ENCODE measurements around the gene PRR3. TPM values are rescaled to one million over a fixed set of nuclear protein-coding genes. Genes with fewer than 3 reads are reported as not detected.

PRR3 gene
- total RNA-seq, 4 donors from 2014 or later = 4.5 to 14.0 (median 8.5) TPM

- 93% methylated on average over 6 of the region's 6 CpGs for WGBS, 2 donors
- no peak overlapping the region for H3K4me3 ChIP-seq (ENCODE audit: low read depth, poor library complexity, severe bottlenecking)
- DNase-seq (ENCODE audit: low spot score in 2 of 2) = peak in 1 of 2 donors; percentile 50
- TF ChIP-seq CTCF (IDR thresholded peaks at IDR 0.05) = no peak
- TF ChIP-seq POLR2A (IDR thresholded peaks at IDR 0.05) = no peak
- intact Hi-C loops (cut with DNase I; ENCODE audit: low total_unique reads) = loop anchor here (10.0 kb wide), 1 partner anchor 47 kb away; no protein-coding TSS in a partner anchor
Measured at GRCh38 chr6:30547454-30547853, 9.6 kb upstream of the PRR3 start.

GRCh38 chr6:30548375-30548774 is 8.7 kb upstream of the PRR3 start:
- intact Hi-C loops (cut with DNase I; ENCODE audit: low total_unique reads) = loop anchor here (10.0 kb wide), 1 partner anchor 46 kb away; no protein-coding TSS in a partner anchor
- DNase-seq (ENCODE audit: low spot score in 2 of 2) = peak in 1 of 2 donors; percentile 29
- H3K4me3 ChIP-seq (ENCODE audit: low read depth, poor library complexity, severe bottlenecking) = no peak overlapping the region
- TF ChIP-seq CTCF (IDR thresholded peaks at IDR 0.05) (no peak), POLR2A (IDR thresholded peaks at IDR 0.05) (no peak)
- 72% methylated on average over 2 of the region's 2 CpGs for WGBS, 2 donors

- no peak overlapping the region for H3K4me3 ChIP-seq (ENCODE audit: low read depth, poor library complexity, severe bottlenecking)
- DNase-seq (ENCODE audit: low spot score in 2 of 2) = no peak
- intact Hi-C loops (cut with DNase I; ENCODE audit: low total_unique reads) = no loop called here
- 95 to 96% methylated on average over 4 of the region's 4 CpGs for WGBS, 2 donors
- TF ChIP-seq POLR2A (IDR thresholded peaks at IDR 0.05) = no peak
- no peak for TF ChIP-seq CTCF (IDR thresholded peaks at IDR 0.05)
Measured at GRCh38 chr6:30554404-30554803, 2.7 kb upstream of the PRR3 start.

GRCh38 chr6:30554962-30555815 is 1.9 kb upstream of the PRR3 start:
- H3K4me3 ChIP-seq (ENCODE audit: low read depth, poor library complexity, severe bottlenecking) = peak overlapping the region; percentile 69
- 11 to 15% methylated on average over 24 to 27 of the region's 34 CpGs for WGBS, 2 donors
- DNase-seq (ENCODE audit: low spot score in 2 of 2) = peak; percentile 30 to 88
- no peak for TF ChIP-seq POLR2A (IDR thresholded peaks at IDR 0.05)
- no peak for TF ChIP-seq CTCF (IDR thresholded peaks at IDR 0.05)
- intact Hi-C loops (cut with DNase I; ENCODE audit: low total_unique reads) = no loop called here

GRCh38 chr6:30555816-30556065 is 1.4 kb upstream of the PRR3 start:
- TF ChIP-seq POLR2A (IDR thresholded peaks at IDR 0.05) (no peak), CTCF (IDR thresholded peaks at IDR 0.05) (no peak)
- WGBS, 2 donors = 2% methylated on average over 15 of the region's 15 CpGs

More at GRCh38 chr6:30555816-30556065, 1.4 kb upstream of the PRR3 start:
- intact Hi-C loops (cut with DNase I; ENCODE audit: low total_unique reads) = no loop called here
- H3K4me3 ChIP-seq (ENCODE audit: low read depth, poor library complexity, severe bottlenecking) = peak overlapping the region; percentile 69
- peak in 1 of 2 donors; percentile 56 for DNase-seq (ENCODE audit: low spot score in 2 of 2)
